OCI-LY7 (cell line): ENCODE measurements around the gene PTH1R.

Source experiments
- EZH2phosphoT487 ChIP-seq: fragments of 200-600 bp; sonication (generic); IDR thresholded peaks from 2 replicates; pipeline ENCODE4 v1.6.1; 2018; ENCODE audit warnings: low read depth, borderline replicate concordance, mild to moderate bottlenecking, mixed run types, antibody characterized with exemption, low read length, moderate library complexity, mixed read lengths
- TF ChIP-seq, protein P1 (sequence below): fragments of 200-600 bp; sonication (generic); conservative IDR thresholded peaks from 2 replicates; pipeline ENCODE4 v1.5.1; 2014; ENCODE audit warnings: mild to moderate bottlenecking, antibody characterized with exemption, low read length, moderate library complexity, mixed read lengths

DNA sequence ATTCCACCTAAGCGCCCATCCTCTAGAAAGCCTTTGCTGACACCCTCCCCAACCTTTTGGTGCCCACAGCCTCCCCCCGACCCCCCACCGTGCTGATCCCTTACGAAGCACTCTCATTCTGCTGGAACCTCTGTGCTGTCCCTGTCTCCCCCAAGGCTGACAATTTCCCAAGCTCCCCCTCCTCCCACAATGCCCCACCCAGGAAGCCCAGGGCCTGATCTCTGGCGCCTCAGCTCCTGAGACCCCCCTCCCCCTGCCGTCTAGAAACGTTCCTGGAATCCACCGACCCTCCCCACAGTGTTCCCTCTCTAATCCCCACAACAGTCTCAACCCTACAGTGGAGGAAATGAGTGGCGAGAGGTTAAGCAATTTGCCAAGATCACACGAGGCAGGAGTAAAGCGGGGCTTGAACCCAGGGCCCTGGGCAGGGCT lies 32.6 kb upstream of the PTH1R start:
- TF ChIP-seq, protein P1, sequence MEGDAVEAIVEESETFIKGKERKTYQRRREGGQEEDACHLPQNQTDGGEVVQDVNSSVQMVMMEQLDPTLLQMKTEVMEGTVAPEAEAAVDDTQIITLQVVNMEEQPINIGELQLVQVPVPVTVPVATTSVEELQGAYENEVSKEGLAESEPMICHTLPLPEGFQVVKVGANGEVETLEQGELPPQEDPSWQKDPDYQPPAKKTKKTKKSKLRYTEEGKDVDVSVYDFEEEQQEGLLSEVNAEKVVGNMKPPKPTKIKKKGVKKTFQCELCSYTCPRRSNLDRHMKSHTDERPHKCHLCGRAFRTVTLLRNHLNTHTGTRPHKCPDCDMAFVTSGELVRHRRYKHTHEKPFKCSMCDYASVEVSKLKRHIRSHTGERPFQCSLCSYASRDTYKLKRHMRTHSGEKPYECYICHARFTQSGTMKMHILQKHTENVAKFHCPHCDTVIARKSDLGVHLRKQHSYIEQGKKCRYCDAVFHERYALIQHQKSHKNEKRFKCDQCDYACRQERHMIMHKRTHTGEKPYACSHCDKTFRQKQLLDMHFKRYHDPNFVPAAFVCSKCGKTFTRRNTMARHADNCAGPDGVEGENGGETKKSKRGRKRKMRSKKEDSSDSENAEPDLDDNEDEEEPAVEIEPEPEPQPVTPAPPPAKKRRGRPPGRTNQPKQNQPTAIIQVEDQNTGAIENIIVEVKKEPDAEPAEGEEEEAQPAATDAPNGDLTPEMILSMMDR = no peak
- no peak for TF ChIP-seq EZH2phosphoT487
